Measurements from ENCODE around the gene PSMG2.
"Not testable (repeated sequence)": the region's sequence is repeated elsewhere in the genome, so short reads cannot be mapped to it uniquely, and the experiment has no call there.

The PSMG2 gene

GRCh38 chr18:12750076-12750714 lies 47.4 kb downstream of the PSMG2 start:
- DNase-seq (ENCODE audit: low read depth in 2 of 2) = peak in 1 of 2 donors; percentile 43
- TF ChIP-seq CTCF (IDR thresholded peaks at IDR 0.05; ENCODE audit: low read depth, low read length) = no peak
- no peak overlapping the region for H3K4me3 ChIP-seq (replicated peaks in 1 of 2; ENCODE audit: low read depth in 2 of 2, low read length in 2 of 2)

GRCh38 chr18:12750715-12751502 lies 48.1 kb downstream of the PSMG2 start:
- DNase-seq (ENCODE audit: low read depth in 2 of 2) = no peak
- TF ChIP-seq CTCF (IDR thresholded peaks at IDR 0.05; ENCODE audit: low read depth, low read length) = no peak
- H3K4me3 ChIP-seq (replicated peaks in 1 of 2; ENCODE audit: low read depth in 2 of 2, low read length in 2 of 2) = no peak overlapping the region

- no peak for TF ChIP-seq CTCF (IDR thresholded peaks at IDR 0.05; ENCODE audit: low read depth, low read length)
- no peak for DNase-seq (ENCODE audit: low read depth in 2 of 2)
- H3K4me3 ChIP-seq (replicated peaks in 1 of 2; ENCODE audit: low read depth in 2 of 2, low read length in 2 of 2) = no peak overlapping the region
Observed at GRCh38 chr18:12751503-12751884, 48.7 kb downstream of the PSMG2 start.

- no peak overlapping the region for H3K4me3 ChIP-seq (replicated peaks in 1 of 2; ENCODE audit: low read depth in 2 of 2, low read length in 2 of 2)
- no peak for DNase-seq (ENCODE audit: low read depth in 2 of 2)
- TF ChIP-seq CTCF (IDR thresholded peaks at IDR 0.05; ENCODE audit: low read depth, low read length) = no peak
Observed at GRCh38 chr18:12751891-12752290, 49.0 kb downstream of the PSMG2 start.

- no peak for DNase-seq (ENCODE audit: low read depth in 2 of 2)
- TF ChIP-seq CTCF (IDR thresholded peaks at IDR 0.05; ENCODE audit: low read depth, low read length) = no peak
- no peak overlapping the region for H3K4me3 ChIP-seq (replicated peaks in 1 of 2; ENCODE audit: low read depth in 2 of 2, low read length in 2 of 2)
Observed at GRCh38 chr18:12754511-12754910, 51.7 kb downstream of the PSMG2 start.

- not testable (repeated sequence) for DNase-seq (ENCODE audit: low read depth in 2 of 2); H3K4me3 ChIP-seq (replicated peaks in 1 of 2; ENCODE audit: low read depth in 2 of 2, low read length in 2 of 2)
Observed at GRCh38 chr18:12755606-12756005, 52.8 kb downstream of the PSMG2 start.

- H3K4me3 ChIP-seq (replicated peaks in 1 of 2; ENCODE audit: low read depth in 2 of 2, low read length in 2 of 2); DNase-seq (ENCODE audit: low read depth in 2 of 2): not testable (repeated sequence)
Observed at GRCh38 chr18:12756619-12757239, 53.9 kb downstream of the PSMG2 start.

GRCh38 chr18:12758566-12758965 lies 55.7 kb downstream of the PSMG2 start:
- not testable (repeated sequence) for H3K4me3 ChIP-seq (replicated peaks in 1 of 2; ENCODE audit: low read depth in 2 of 2, low read length in 2 of 2); DNase-seq (ENCODE audit: low read depth in 2 of 2)
